Breast epithelium (tissue), 3 donors: Measurements from ENCODE around the gene WDR70.

ENCODE experiments used
- POLR2A ChIP-seq: fragments of 450-650 bp; IDR thresholded peaks from one replicate; pipeline ENCODE4 v1.6.1; 2016; ENCODE audit warnings: antibody characterized with exemption, mild to moderate bottlenecking, moderate library complexity
- POLR2AphosphoS5 ChIP-seq, 3 donors: sonication (generic); formaldehyde crosslinking; IDR thresholded peaks; one replicate each; pipeline ENCODE4 v1.6.1; 2017; ENCODE audit warnings: antibody characterized with exemption in 3 of 3
- TF ChIP-seq, protein P1 (sequence below), 3 donors: fragments of 450-650 bp; IDR thresholded peaks; one replicate each; pipeline ENCODE4 v1.5.1; 2016 to 2017; ENCODE audit warnings: antibody characterized with exemption in 3 of 3, mild to moderate bottlenecking in 3 of 3, moderate library complexity in 3 of 3

DNA sequence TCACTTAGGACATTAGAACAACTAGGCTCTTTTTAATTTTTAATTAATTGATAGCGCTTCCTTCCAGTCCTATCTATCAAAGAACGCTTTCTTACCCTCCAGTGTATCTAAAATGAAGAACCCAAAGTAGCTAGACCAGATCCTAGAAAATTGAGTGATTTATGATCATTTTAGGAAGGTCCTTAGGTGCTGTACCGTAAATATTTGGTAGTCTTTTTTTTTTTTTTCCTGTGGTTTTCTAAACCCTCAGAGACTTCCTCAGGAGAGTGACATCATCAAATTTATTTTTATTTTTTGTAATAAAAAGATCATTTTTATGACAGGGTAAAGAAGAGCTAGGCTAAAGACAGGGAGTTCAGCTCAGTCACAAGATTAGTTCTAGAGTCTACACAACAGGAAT, 197.4 kb downstream of the WDR70 start:
- TF ChIP-seq, protein P1, sequence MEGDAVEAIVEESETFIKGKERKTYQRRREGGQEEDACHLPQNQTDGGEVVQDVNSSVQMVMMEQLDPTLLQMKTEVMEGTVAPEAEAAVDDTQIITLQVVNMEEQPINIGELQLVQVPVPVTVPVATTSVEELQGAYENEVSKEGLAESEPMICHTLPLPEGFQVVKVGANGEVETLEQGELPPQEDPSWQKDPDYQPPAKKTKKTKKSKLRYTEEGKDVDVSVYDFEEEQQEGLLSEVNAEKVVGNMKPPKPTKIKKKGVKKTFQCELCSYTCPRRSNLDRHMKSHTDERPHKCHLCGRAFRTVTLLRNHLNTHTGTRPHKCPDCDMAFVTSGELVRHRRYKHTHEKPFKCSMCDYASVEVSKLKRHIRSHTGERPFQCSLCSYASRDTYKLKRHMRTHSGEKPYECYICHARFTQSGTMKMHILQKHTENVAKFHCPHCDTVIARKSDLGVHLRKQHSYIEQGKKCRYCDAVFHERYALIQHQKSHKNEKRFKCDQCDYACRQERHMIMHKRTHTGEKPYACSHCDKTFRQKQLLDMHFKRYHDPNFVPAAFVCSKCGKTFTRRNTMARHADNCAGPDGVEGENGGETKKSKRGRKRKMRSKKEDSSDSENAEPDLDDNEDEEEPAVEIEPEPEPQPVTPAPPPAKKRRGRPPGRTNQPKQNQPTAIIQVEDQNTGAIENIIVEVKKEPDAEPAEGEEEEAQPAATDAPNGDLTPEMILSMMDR (IDR thresholded peaks at IDR 0.05) = no peak
- TF ChIP-seq POLR2AphosphoS5 (IDR thresholded peaks at IDR 0.05) = no peak
- TF ChIP-seq POLR2A = no peak
